ENCODE measurements around the gene STAG2. TPM values are rescaled to one million over a fixed set of nuclear protein-coding genes. Genes with fewer than 3 reads are reported as not detected.

The STAG2 gene
- polyA plus RNA-seq, 3 donors = 20.6 to 56.2 (median 40.9) TPM

GRCh38 chrX:123990602-123991001 lies 29.1 kb downstream of the STAG2 start:
- H3K4me3 Mint-ChIP-seq = no peak overlapping the region
- Histone ChIP-seq H3K4me2 (replicated peaks; ENCODE audit: extremely low read depth, low read length, poor library complexity, severe bottlenecking) (no peak overlapping the region), H3K9me3 (replicated peaks in 1 of 2; ENCODE audit: control insufficient read depth in 1 of 2, insufficient read depth in 1 of 2, low read length in 2 of 2) (no peaks in the 10 kb centered on the region), H3K36me3 (replicated peaks in 1 of 2; ENCODE audit: control insufficient read depth in 1 of 2, insufficient read depth in 2 of 2, low read length in 2 of 2) (no peaks in the 10 kb centered on the region), H3K79me2 (ENCODE audit: insufficient read depth, low read length) (peaks cover 97% of the 10 kb centered on the region), H3K4me3 (replicated peaks in 1 of 3; ENCODE audit: low read depth in 2 of 3, low read length in 3 of 3) (no peak overlapping the region), H2AFZ (ENCODE audit: insufficient read depth, low read depth, low read length, poor library complexity, severe bottlenecking) (no peak overlapping the region), H3K9ac (ENCODE audit: insufficient read depth, low read length, poor library complexity, severe bottlenecking) (no peak overlapping the region), H4K20me1 (ENCODE audit: insufficient read depth, low read length) (peaks cover 66% of the 10 kb centered on the region), H3K4me1 (ENCODE audit: control insufficient read depth in 1 of 2, insufficient read depth in 2 of 2, low read length in 2 of 2) (peaks cover 23 to 26% of the 10 kb centered on the region in 2 donors), H3K27me3 (ENCODE audit: control insufficient read depth in 2 of 2, insufficient read depth in 2 of 2, low read length in 2 of 2) (no peaks in the 10 kb centered on the region), H3K27ac (ENCODE audit: low read depth in 1 of 2, low read length in 2 of 2) (peak overlapping the region in 1 of 2 donors; percentile 38)
- WGBS (ENCODE audit: insufficient coverage) = no CpG with 5 or more reads among the region's 3 CpGs
- no peak for TF ChIP-seq CTCF (IDR thresholded peaks at IDR 0.05)
- peaks cover 2% of the 10 kb centered on the region in 2 donors for H3K36me3 Mint-ChIP-seq
- no peaks in the 10 kb centered on the region for H3K27me3 Mint-ChIP-seq (ENCODE audit: low read depth in 3 of 3)
- peaks cover 0 to 2% (median 0%) of the 10 kb centered on the region in 7 donors for H3K9me3 Mint-ChIP-seq
- no peak for DNase-seq
- peak overlapping the region in 6 of 7 donors; percentile 22 to 75 (median 50) for H3K27ac Mint-ChIP-seq
- peaks cover 35% of the 10 kb centered on the region for H3K4me1 Mint-ChIP-seq
- intact Hi-C loops (cut with micrococcal nuclease) = no loop called here

GRCh38 chrX:123993326-123993725 lies 31.8 kb downstream of the STAG2 start:
- TF ChIP-seq CTCF (IDR thresholded peaks at IDR 0.05) = no peak
- Mint-ChIP-seq H3K4me3 (no peak overlapping the region), H3K27me3 (ENCODE audit: low read depth in 3 of 3) (no peaks in the 10 kb centered on the region), H3K27ac (peak overlapping the region in 5 of 7 donors; percentile 3 to 86 (median 75)), H3K4me1 (peaks cover 35% of the 10 kb centered on the region), H3K9me3 (peaks cover 0 to 2% (median 0%) of the 10 kb centered on the region in 7 donors), H3K36me3 (peaks cover 2 to 4% of the 10 kb centered on the region in 2 donors)
- Histone ChIP-seq H3K4me3 (replicated peaks in 1 of 3; ENCODE audit: low read depth in 2 of 3, low read length in 3 of 3) (no peak overlapping the region), H3K79me2 (ENCODE audit: insufficient read depth, low read length) (peaks cover 98% of the 10 kb centered on the region), H3K9me3 (replicated peaks in 1 of 2; ENCODE audit: control insufficient read depth in 1 of 2, insufficient read depth in 1 of 2, low read length in 2 of 2) (no peaks in the 10 kb centered on the region), H2AFZ (ENCODE audit: insufficient read depth, low read depth, low read length, poor library complexity, severe bottlenecking) (no peak overlapping the region), H3K27me3 (ENCODE audit: control insufficient read depth in 2 of 2, insufficient read depth in 2 of 2, low read length in 2 of 2) (no peaks in the 10 kb centered on the region), H3K4me1 (ENCODE audit: control insufficient read depth in 1 of 2, insufficient read depth in 2 of 2, low read length in 2 of 2) (peaks cover 23 to 30% of the 10 kb centered on the region in 2 donors), H3K36me3 (replicated peaks in 1 of 2; ENCODE audit: control insufficient read depth in 1 of 2, insufficient read depth in 2 of 2, low read length in 2 of 2) (no peaks in the 10 kb centered on the region), H3K4me2 (replicated peaks; ENCODE audit: extremely low read depth, low read length, poor library complexity, severe bottlenecking) (no peak overlapping the region), H3K27ac (ENCODE audit: low read depth in 1 of 2, low read length in 2 of 2) (peak overlapping the region in 1 of 2 donors; percentile 75), H4K20me1 (ENCODE audit: insufficient read depth, low read length) (peaks cover 61% of the 10 kb centered on the region), H3K9ac (ENCODE audit: insufficient read depth, low read length, poor library complexity, severe bottlenecking) (no peak overlapping the region)
- WGBS (ENCODE audit: insufficient coverage) = no CpG with 5 or more reads among the region's 1 CpG
- intact Hi-C loops (cut with micrococcal nuclease) = no loop called here
- peak in 1 of 3 donors; percentile 28 for DNase-seq
